H9 (cell line): ENCODE data around the gene ABR. TPM values are rescaled to one million over a fixed set of nuclear protein-coding genes. Genes with fewer than 3 reads are reported as not detected.

ENCODE experiments used
- DNase-seq: peaks from one replicate; pipeline ENCODE4 v3.0.0-alpha.2; 2017
- H2AFZ ChIP-seq: one replicate; pipeline ENCODE4 v1.6.1; 2013; ENCODE audit warnings: mild to moderate bottlenecking, low read length, control low read depth, moderate library complexity
- H2AK5ac ChIP-seq: 2 replicates; pipeline ENCODE4 v1.6.1; 2013; ENCODE audit warnings: low read length, control low read depth, mixed read lengths; ENCODE audit not compliant: insufficient read length
- H2BK120ac ChIP-seq: one replicate; pipeline ENCODE4 v1.6.1; 2013; ENCODE audit warnings: low read depth, mild to moderate bottlenecking, low read length, control low read depth, inconsistent platforms; ENCODE audit not compliant: poor library complexity, severe bottlenecking
- H2BK12ac ChIP-seq: 2 replicates; pipeline ENCODE4 v1.6.1; 2013; ENCODE audit warnings: low read length, control low read depth, mixed read lengths, low read depth; ENCODE audit not compliant: insufficient read length
- H2BK15ac ChIP-seq: 2 replicates; pipeline ENCODE4 v1.6.1; 2013; ENCODE audit warnings: low read depth, low read length, control low read depth
- H2BK20ac ChIP-seq: one replicate; pipeline ENCODE4 v1.6.1; 2013; ENCODE audit warnings: low read depth, mild to moderate bottlenecking, low read length, control low read depth, inconsistent platforms; ENCODE audit not compliant: poor library complexity, severe bottlenecking
- H2BK5ac ChIP-seq: 2 replicates; pipeline ENCODE4 v1.6.1; 2013; ENCODE audit warnings: low read length, control low read depth, mixed read lengths; ENCODE audit not compliant: insufficient read length
- H3K14ac ChIP-seq: 2 replicates; pipeline ENCODE4 v1.6.1; 2013; ENCODE audit warnings: low read length, control low read depth; ENCODE audit not compliant: insufficient read depth
- H3K18ac ChIP-seq: 2 replicates; pipeline ENCODE4 v1.6.1; 2013; ENCODE audit warnings: low read depth, mild to moderate bottlenecking, mixed read lengths, low read length, control low read depth; ENCODE audit not compliant: insufficient read length
- H3K23ac ChIP-seq: 2 replicates; pipeline ENCODE4 v1.6.1; 2013; ENCODE audit warnings: low read length, control low read depth, mixed read lengths, low read depth; ENCODE audit not compliant: insufficient read length
- H3K23me2 ChIP-seq: 2 replicates; pipeline ENCODE4 v1.6.1; 2013; ENCODE audit warnings: low read depth, mild to moderate bottlenecking, mixed read lengths, low read length, control low read depth; ENCODE audit not compliant: insufficient read length, poor library complexity, severe bottlenecking
- H3K27ac ChIP-seq: 2 replicates; pipeline ENCODE4 v1.5.1; 2013; ENCODE audit warnings: low read length, control low read depth, mixed read lengths, low read depth; ENCODE audit not compliant: insufficient read length
- H3K27me3 ChIP-seq: 2 replicates; pipeline ENCODE4 v1.6.1; 2013; ENCODE audit warnings: low read length, control low read depth, inconsistent platforms; ENCODE audit not compliant: insufficient read depth
- H3K4ac ChIP-seq: 2 replicates; pipeline ENCODE4 v1.6.1; 2013; ENCODE audit warnings: low read depth, mild to moderate bottlenecking, control low read depth, inconsistent platforms, low read length, moderate library complexity
- H3K4me1 ChIP-seq: 2 replicates; pipeline ENCODE4 v1.6.1; 2013; ENCODE audit warnings: low read length, control low read depth, inconsistent platforms; ENCODE audit not compliant: insufficient read depth
- H3K4me2 ChIP-seq: 2 replicates; pipeline ENCODE4 v1.6.1; 2013; ENCODE audit warnings: low read length, control low read depth, mixed read lengths; ENCODE audit not compliant: insufficient read length, insufficient read depth
- H3K56ac ChIP-seq: 2 replicates; pipeline ENCODE4 v1.6.1; 2013; ENCODE audit warnings: low read depth, mild to moderate bottlenecking, mixed read lengths, low read length, control low read depth; ENCODE audit not compliant: insufficient read length
- H3K79me1 ChIP-seq: 2 replicates; pipeline ENCODE4 v1.6.1; 2013; ENCODE audit warnings: low read depth, mild to moderate bottlenecking, moderate library complexity, low read length, control low read depth, inconsistent platforms; ENCODE audit not compliant: insufficient read depth, poor library complexity, severe bottlenecking
- H3K79me2 ChIP-seq: 2 replicates; pipeline ENCODE4 v1.6.1; 2013; ENCODE audit warnings: low read length, control low read depth, inconsistent platforms; ENCODE audit not compliant: insufficient read depth
- H3K9ac ChIP-seq: 2 replicates; pipeline ENCODE4 v1.6.1; 2013; ENCODE audit warnings: low read length, control low read depth, mixed read lengths; ENCODE audit not compliant: insufficient read length; ENCODE audit errors: extremely low read depth
- H3K9me3 ChIP-seq: one replicate; pipeline ENCODE4 v1.6.1; 2013; ENCODE audit warnings: low read depth, low read length, inconsistent platforms; ENCODE audit not compliant: control insufficient read depth
- H3T11ph ChIP-seq: one replicate; pipeline ENCODE4 v1.6.1; 2013; ENCODE audit warnings: mild to moderate bottlenecking, low read length, control low read depth, inconsistent platforms
- H4K20me1 ChIP-seq: one replicate; pipeline ENCODE4 v1.6.1; 2013; ENCODE audit not compliant: control insufficient read depth, insufficient read length, insufficient read depth
- H4K5ac ChIP-seq: 2 replicates; pipeline ENCODE4 v1.6.1; 2013; ENCODE audit warnings: low read depth, mild to moderate bottlenecking, mixed read lengths, low read length, control low read depth; ENCODE audit not compliant: insufficient read length
- H4K8ac ChIP-seq: replicated peaks from 2 replicates; pipeline ENCODE4 v1.6.1; 2013; ENCODE audit warnings: low read length, control low read depth, mixed read lengths, low read depth; ENCODE audit not compliant: insufficient read length
- H4K91ac ChIP-seq: 2 replicates; pipeline ENCODE4 v1.6.1; 2013; ENCODE audit warnings: low read depth, mild to moderate bottlenecking, moderate library complexity, mixed read lengths, low read length, control low read depth; ENCODE audit not compliant: insufficient read length
- H3K27ac Mint-ChIP-seq, 3 experiments: 2 replicates in 2 of 3; 3 replicates in 1 of 3; pipeline ENCODE4 v1.8.0; 2020 to 2021; ENCODE audit warnings: mixed read lengths in 3 of 3, mild to moderate bottlenecking in 1 of 3, moderate library complexity in 1 of 3
- H3K27me3 Mint-ChIP-seq: 2 replicates; pipeline ENCODE4 v1.8.0; 2021; ENCODE audit warnings: low read depth, mild to moderate bottlenecking, moderate library complexity, mixed read lengths
- H3K36me3 Mint-ChIP-seq, 3 experiments: 2 replicates in 2 of 3; 3 replicates in 1 of 3; pipeline ENCODE4 v1.8.0; 2020 to 2021; ENCODE audit warnings: low read depth in 3 of 3, mixed read lengths in 3 of 3; ENCODE audit not compliant: insufficient read depth in 1 of 3
- H3K4me1 Mint-ChIP-seq, 2 experiments: 2 replicates each; pipeline ENCODE4 v1.8.0; 2020; ENCODE audit warnings: mixed read lengths in 2 of 2
- H3K4me3 Mint-ChIP-seq, 2 experiments: 2 replicates in 1 of 2; 3 replicates in 1 of 2; pipeline ENCODE4 v1.8.0; 2020 to 2021; ENCODE audit warnings: mild to moderate bottlenecking in 2 of 2, mixed read lengths in 2 of 2, moderate library complexity in 1 of 2
- H3K9me3 Mint-ChIP-seq, 2 experiments: 2 replicates in 1 of 2; 3 replicates in 1 of 2; pipeline ENCODE4 v1.8.0; 2020; ENCODE audit warnings: mild to moderate bottlenecking in 2 of 2, mixed read lengths in 2 of 2, moderate library complexity in 1 of 2
- CTCF ChIP-seq: fragments of 200-600 bp; sonication (generic); conservative IDR thresholded peaks from 3 replicates; pipeline ENCODE4 v1.8.0; 2021; ENCODE audit warnings: antibody characterized with exemption, mild to moderate bottlenecking
- WGBS: extraction: QIAGEN DNeasy Blood & Tissue Kit; methylation state at CpG from one replicate; pipeline ENCODE4 v1.1.7; 2013; ENCODE audit warnings: missing lambda C conversion rate, low lambda C conversion rate, mixed read lengths; ENCODE audit not compliant: insufficient read length; ENCODE audit errors: extremely low coverage; 5-methylcytosine and 5-hydroxymethylcytosine counted together
- total RNA-seq: library from RNA; stranded (reverse); gene quantifications from 2 replicates; pipeline ENCODE4 v1.2.1, GENCODE V29; 2021

ABR gene
- total RNA-seq, 1 experiment from 2014 or later: 34.7 TPM

- H3K79me2 ChIP-seq: no peaks in the 10 kb centered on the region
- no peaks in the 10 kb centered on the region for H3K79me1 ChIP-seq
- H3K4ac ChIP-seq: no peak overlapping the region
- H3K27me3 ChIP-seq: no peaks in the 10 kb centered on the region
- H3K4me3 Mint-ChIP-seq: no peak overlapping the region
- no peak overlapping the region for H2BK20ac ChIP-seq
- H3K14ac ChIP-seq: no peak overlapping the region
- no peak overlapping the region for H3T11ph ChIP-seq
- peaks cover 1% of the 10 kb centered on the region; the same call in 1 of the 2 replicates for H3K27me3 Mint-ChIP-seq
- no peak overlapping the region for H3K56ac ChIP-seq
- no peak for TF ChIP-seq CTCF
- H4K5ac ChIP-seq: no peak overlapping the region
- no peak overlapping the region; a peak in 4 of 7 replicates for H3K27ac Mint-ChIP-seq
- no peak overlapping the region for H3K9ac ChIP-seq
- WGBS: no CpG with 5 or more reads among the region's 19 CpGs
- DNase-seq: no peak
- no peak overlapping the region for H4K8ac ChIP-seq
- peaks cover 0 to 2% (median 0%) of the 10 kb centered on the region in 3 experiments; a peak in 1 of 7 replicates for H3K36me3 Mint-ChIP-seq
- H2BK15ac ChIP-seq: no peak overlapping the region
- no peaks in the 10 kb centered on the region for H4K20me1 ChIP-seq
- H3K9me3 ChIP-seq: no peaks in the 10 kb centered on the region
- H3K23ac ChIP-seq: no peak overlapping the region
- H3K27ac ChIP-seq: no peak overlapping the region
- no peaks in the 10 kb centered on the region for H3K9me3 Mint-ChIP-seq
- peaks cover 5 to 18% of the 10 kb centered on the region in 2 experiments for H3K4me1 Mint-ChIP-seq
- no peak overlapping the region for H2AFZ ChIP-seq
- no peak overlapping the region for H2AK5ac ChIP-seq
- H3K23me2 ChIP-seq: no peaks in the 10 kb centered on the region
- H3K4me1 ChIP-seq: peaks cover under 1% of the 10 kb centered on the region; the same call in 1 of the 2 replicates
- H2BK120ac ChIP-seq: no peak overlapping the region
- H3K18ac ChIP-seq: no peak overlapping the region
- no peak overlapping the region for H2BK12ac ChIP-seq
- no peak overlapping the region for H3K4me2 ChIP-seq
- no peak overlapping the region for H2BK5ac ChIP-seq
- H4K91ac ChIP-seq: no peak overlapping the region
Observed at GRCh38 chr17:1083451-1084187, 96.2 kb downstream of the ABR start.
